Omental fat pad (tissue), 4 donors: ENCODE measurements around the gene ADAM11. TPM values are rescaled to one million over a fixed set of nuclear protein-coding genes. Genes with fewer than 3 reads are reported as not detected.
"Not testable (repeated sequence)": the region's sequence is repeated elsewhere in the genome, so short reads cannot be mapped to it uniquely, and the experiment has no call there.

ENCODE experiments used
- ATAC-seq: fragments of 150-250 bp; one replicate; pipeline ENCODE4 v1.9.1; 2016; ENCODE audit warnings: mild to moderate bottlenecking, moderate library complexity; ENCODE audit not compliant: low FRiP score
- DNase-seq: peaks from one replicate; pipeline ENCODE4 v3.0.0-alpha.2; 2019; ENCODE audit warnings: low spot score
- CTCF ChIP-seq, 3 donors: fragments of 450-650 bp; IDR thresholded peaks; one replicate each; pipeline ENCODE4 v1.5.1; 2016 to 2017; ENCODE audit warnings: antibody characterized with exemption in 3 of 3, mild to moderate bottlenecking in 3 of 3, moderate library complexity in 2 of 3
- total RNA-seq, 4 donors: library from RNA; depleted of rRNA; stranded (reverse); fragments of >200 nt; gene quantifications; one replicate each; pipeline ENCODE4 v1.1.0, GENCODE V29; 2016

Gene ADAM11
- under 1 TPM; 0.19 to 0.72 (median 0.50) TPM for total RNA-seq

- no peak for TF ChIP-seq CTCF (IDR thresholded peaks at IDR 0.05)
- DNase-seq = no peak
- no peak for ATAC-seq
These were observed at the start of gene ADAM11 for GRCh38 chr17:44758414-44759085. ADAM11 (plus strand) TSS chr17:44758988; CDS start chr17:44759200, 212 bp downstream.

GRCh38 chr17:44719444-44719843, 39.3 kb upstream of the ADAM11 start:
- DNase-seq (no peak), ATAC-seq (no peak)
- TF ChIP-seq CTCF (IDR thresholded peaks at IDR 0.05) = no peak

GRCh38 chr17:44722254-44722653, 36.5 kb upstream of the ADAM11 start:
- ATAC-seq (no peak), DNase-seq (no peak)
- TF ChIP-seq CTCF (IDR thresholded peaks at IDR 0.05) = no peak

- DNase-seq, ATAC-seq: not testable (repeated sequence)
These were observed 32.7 kb upstream of the ADAM11 start for GRCh38 chr17:44726121-44726520.

- ATAC-seq (peak; percentile 37), DNase-seq (no peak)
These were observed 25.0 kb upstream of the ADAM11 start for GRCh38 chr17:44733753-44734152.

GRCh38 chr17:44734272-44734671, 24.5 kb upstream of the ADAM11 start:
- ATAC-seq = no peak
- no peak for TF ChIP-seq CTCF (IDR thresholded peaks at IDR 0.05)
- DNase-seq = no peak

More at GRCh38 chr17:44733753-44734152, 25.0 kb upstream of the ADAM11 start:
- no peak for TF ChIP-seq CTCF (IDR thresholded peaks at IDR 0.05)

- DNase-seq (no peak), ATAC-seq (no peak)
- TF ChIP-seq CTCF (IDR thresholded peaks at IDR 0.05) = no peak
These were observed 22.1 kb upstream of the ADAM11 start for GRCh38 chr17:44736551-44737240.
